Measurements from ENCODE around the gene C2CD2. TPM values are rescaled to one million over a fixed set of nuclear protein-coding genes. Genes with fewer than 3 reads are reported as not detected.

Gene C2CD2
- total and polyA plus RNA-seq, 2 donors (not counting 1 experiment from before 2014, with no cell fraction given) = 6.8 to 11.9 TPM

DNA sequence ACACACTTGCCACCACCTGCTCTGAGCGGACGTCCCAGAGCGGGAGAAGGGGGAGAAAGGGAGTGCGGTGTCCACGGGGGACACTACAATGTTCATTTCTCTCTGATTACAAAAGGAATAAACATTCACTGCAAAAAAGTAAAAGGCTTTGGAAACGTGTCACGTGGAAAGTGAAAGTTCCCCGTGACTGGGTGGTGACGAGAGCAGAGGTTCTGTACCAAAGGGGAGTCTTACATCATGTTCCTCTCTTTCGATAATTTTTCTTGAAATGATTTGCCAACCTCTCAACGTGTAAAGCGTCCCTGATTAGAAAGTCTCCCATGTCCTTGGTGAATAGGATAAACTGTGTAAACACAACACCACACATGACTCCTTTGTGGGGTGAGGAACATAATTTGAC, 52.7 kb downstream of the C2CD2 start:
- Histone ChIP-seq H4K20me1 (ENCODE audit: control insufficient read depth, insufficient read depth, low read length, poor library complexity, severe bottlenecking) (no peaks in the 10 kb centered on the region), H3K27ac (ENCODE audit: low read length in 2 of 2) (no peak overlapping the region), H3K4me1 (ENCODE audit: control insufficient read depth in 2 of 2, insufficient read depth in 2 of 2, low read length in 2 of 2) (peaks cover 2% of the 10 kb centered on the region in 2 donors), H3K4me2 (replicated peaks; ENCODE audit: low read depth, low read length, poor library complexity, severe bottlenecking) (no peak overlapping the region), H3K9ac (ENCODE audit: low read length) (no peak overlapping the region), H3K27me3 (replicated peaks in 1 of 4; ENCODE audit: control extremely low read depth in 1 of 4, control insufficient read depth in 3 of 4, insufficient read depth in 4 of 4, low read length in 3 of 4) (no peaks in the 10 kb centered on the region), H3K79me2 (ENCODE audit: control insufficient read depth, insufficient read depth, low read length) (no peaks in the 10 kb centered on the region), H2AFZ (ENCODE audit: insufficient read depth, low read depth, low read length, poor library complexity, severe bottlenecking) (no peak overlapping the region), H3K4me3 (ENCODE audit: control extremely low read depth in 1 of 5, extremely low read depth in 1 of 5, insufficient read depth in 1 of 5, low read depth in 2 of 5, low read length in 4 of 5) (no peak overlapping the region), H3K9me3 (ENCODE audit: control extremely low read depth in 1 of 3, control insufficient read depth in 2 of 3, insufficient read depth in 1 of 3, low read length in 2 of 3) (no peaks in the 10 kb centered on the region), H3K36me3 (replicated peaks in 1 of 2; ENCODE audit: control extremely low read depth in 1 of 2, control insufficient read depth in 1 of 2, extremely low read depth in 1 of 2, insufficient read depth in 2 of 2, low read length in 1 of 2) (peaks cover 0 to 12% of the 10 kb centered on the region in 2 experiments)
- no peak overlapping the region for H3K4me3 Mint-ChIP-seq
- ATAC-seq (ENCODE audit: low read depth) = no peak
- no peaks in the 10 kb centered on the region for H3K9me3 Mint-ChIP-seq (ENCODE audit: insufficient read depth)
- ChIA-PET POLR2A (no interaction called here), CTCF (no interaction called here)
- WGBS (ENCODE audit: insufficient coverage) = 53% methylated on average over 3 of the region's 12 CpGs
- no peak overlapping the region for H3K27ac Mint-ChIP-seq
- peaks cover 4% of the 10 kb centered on the region for H3K4me1 Mint-ChIP-seq
- intact Hi-C loops (cut with micrococcal nuclease) = no loop called here
- no peak for TF ChIP-seq EZH2 (IDR thresholded peaks at IDR 0.05; ENCODE audit: borderline replicate concordance, insufficient read depth, low read depth, low read length, poor library complexity, severe bottlenecking)
- TF ChIP-seq, protein P1, sequence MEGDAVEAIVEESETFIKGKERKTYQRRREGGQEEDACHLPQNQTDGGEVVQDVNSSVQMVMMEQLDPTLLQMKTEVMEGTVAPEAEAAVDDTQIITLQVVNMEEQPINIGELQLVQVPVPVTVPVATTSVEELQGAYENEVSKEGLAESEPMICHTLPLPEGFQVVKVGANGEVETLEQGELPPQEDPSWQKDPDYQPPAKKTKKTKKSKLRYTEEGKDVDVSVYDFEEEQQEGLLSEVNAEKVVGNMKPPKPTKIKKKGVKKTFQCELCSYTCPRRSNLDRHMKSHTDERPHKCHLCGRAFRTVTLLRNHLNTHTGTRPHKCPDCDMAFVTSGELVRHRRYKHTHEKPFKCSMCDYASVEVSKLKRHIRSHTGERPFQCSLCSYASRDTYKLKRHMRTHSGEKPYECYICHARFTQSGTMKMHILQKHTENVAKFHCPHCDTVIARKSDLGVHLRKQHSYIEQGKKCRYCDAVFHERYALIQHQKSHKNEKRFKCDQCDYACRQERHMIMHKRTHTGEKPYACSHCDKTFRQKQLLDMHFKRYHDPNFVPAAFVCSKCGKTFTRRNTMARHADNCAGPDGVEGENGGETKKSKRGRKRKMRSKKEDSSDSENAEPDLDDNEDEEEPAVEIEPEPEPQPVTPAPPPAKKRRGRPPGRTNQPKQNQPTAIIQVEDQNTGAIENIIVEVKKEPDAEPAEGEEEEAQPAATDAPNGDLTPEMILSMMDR (IDR thresholded peaks at IDR 0.05) = no peak
- no peaks in the 10 kb centered on the region for H3K27me3 Mint-ChIP-seq
- no peak for DNase-seq

GRCh38 chr21:41900401-41900800, 53.4 kb downstream of the C2CD2 start:
- H3K27ac Mint-ChIP-seq = no peak overlapping the region
- no peaks in the 10 kb centered on the region for H3K27me3 Mint-ChIP-seq
- TF ChIP-seq, protein P1 (IDR thresholded peaks at IDR 0.05) = no peak
- TF ChIP-seq EZH2 (IDR thresholded peaks at IDR 0.05; ENCODE audit: borderline replicate concordance, insufficient read depth, low read depth, low read length, poor library complexity, severe bottlenecking) = no peak
- 92% methylated on average over 6 of the region's 6 CpGs for WGBS (ENCODE audit: insufficient coverage)
- no peaks in the 10 kb centered on the region for H3K27me3 ChIP-seq (replicated peaks in 1 of 4; ENCODE audit: control extremely low read depth in 1 of 4, control insufficient read depth in 3 of 4, insufficient read depth in 4 of 4, low read length in 3 of 4)
- ChIA-PET POLR2A (no interaction called here), CTCF (no interaction called here)
- peaks cover 7 to 8% of the 10 kb centered on the region in 2 donors for H3K4me1 ChIP-seq (ENCODE audit: control insufficient read depth in 2 of 2, insufficient read depth in 2 of 2, low read length in 2 of 2)
- no peak overlapping the region for H3K9ac ChIP-seq (ENCODE audit: low read length)
- H3K4me3 Mint-ChIP-seq = no peak overlapping the region
- H3K27ac ChIP-seq (ENCODE audit: low read length in 2 of 2) = no peak overlapping the region
- H3K4me1 Mint-ChIP-seq = peaks cover 11% of the 10 kb centered on the region
- H3K79me2 ChIP-seq (ENCODE audit: control insufficient read depth, insufficient read depth, low read length) = no peaks in the 10 kb centered on the region
- peaks cover 0 to 12% of the 10 kb centered on the region in 2 experiments for H3K36me3 ChIP-seq (replicated peaks in 1 of 2; ENCODE audit: control extremely low read depth in 1 of 2, control insufficient read depth in 1 of 2, extremely low read depth in 1 of 2, insufficient read depth in 2 of 2, low read length in 1 of 2)
- DNase-seq = no peak
- H3K9me3 ChIP-seq (ENCODE audit: control extremely low read depth in 1 of 3, control insufficient read depth in 2 of 3, insufficient read depth in 1 of 3, low read length in 2 of 3) = no peaks in the 10 kb centered on the region
- H2AFZ ChIP-seq (ENCODE audit: insufficient read depth, low read depth, low read length, poor library complexity, severe bottlenecking) = no peak overlapping the region
- ATAC-seq (ENCODE audit: low read depth) = no peak
- no peaks in the 10 kb centered on the region for H3K9me3 Mint-ChIP-seq (ENCODE audit: insufficient read depth)
- no peaks in the 10 kb centered on the region for H4K20me1 ChIP-seq (ENCODE audit: control insufficient read depth, insufficient read depth, low read length, poor library complexity, severe bottlenecking)
- intact Hi-C loops (cut with micrococcal nuclease) = no loop called here
- no peak overlapping the region for H3K4me2 ChIP-seq (replicated peaks; ENCODE audit: low read depth, low read length, poor library complexity, severe bottlenecking)
- H3K4me3 ChIP-seq (ENCODE audit: control extremely low read depth in 1 of 5, extremely low read depth in 1 of 5, insufficient read depth in 1 of 5, low read depth in 2 of 5, low read length in 4 of 5) = no peak overlapping the region
